Measurements from ENCODE around the gene TLR5. TPM values are rescaled to one million over a fixed set of nuclear protein-coding genes. Genes with fewer than 3 reads are reported as not detected.

The TLR5 gene
- total and polyA plus RNA-seq, 8 donors: 2.4 to 15.2 (median 4.6) TPM

GRCh38 chr1:223150443-223150842 lies 7.4 kb upstream of the TLR5 start:
- H3K4me1 ChIP-seq: no peaks in the 10 kb centered on the region
- no peaks in the 10 kb centered on the region for H3K9me3 ChIP-seq
- 81 to 90% methylated on average over 5 of the region's 5 CpGs for WGBS, 2 donors
- ATAC-seq (no peak), FAIRE-seq (no peak), DNase-seq (no peak)
- no peaks in the 10 kb centered on the region for H3K36me3 ChIP-seq
- H3K4me3 ChIP-seq: no peak overlapping the region
- H3K27me3 ChIP-seq: no peaks in the 10 kb centered on the region
- no peak overlapping the region for H3K27ac ChIP-seq
- TF ChIP-seq CTCF (IDR thresholded peaks at IDR 0.05): no peak
- intact Hi-C loops (cut with DNase I): no loop called here

GRCh38 chr1:223147873-223148272 lies 4.8 kb upstream of the TLR5 start:
- H3K27ac ChIP-seq: no peak overlapping the region
- no peak for TF ChIP-seq CTCF (IDR thresholded peaks at IDR 0.05)
- 95 to 100% methylated on average over 3 of the region's 3 CpGs for WGBS, 2 donors
- no peak overlapping the region for H3K4me3 ChIP-seq
- peaks cover 0 to 9% (median 7%) of the 10 kb centered on the region in 3 donors for H3K4me1 ChIP-seq
- H3K9me3 ChIP-seq: no peaks in the 10 kb centered on the region
- intact Hi-C loops (cut with DNase I): no loop called here
- ATAC-seq (no peak), DNase-seq (no peak), FAIRE-seq (no peak)
- no peaks in the 10 kb centered on the region for H3K36me3 ChIP-seq
- no peaks in the 10 kb centered on the region for H3K27me3 ChIP-seq

GRCh38 chr1:223147409-223147808 lies 4.4 kb upstream of the TLR5 start:
- Histone ChIP-seq H3K4me1 (peaks cover 0 to 9% (median 7%) of the 10 kb centered on the region in 3 donors), H3K36me3 (no peaks in the 10 kb centered on the region), H3K27ac (no peak overlapping the region), H3K27me3 (no peaks in the 10 kb centered on the region), H3K9me3 (no peaks in the 10 kb centered on the region), H3K4me3 (no peak overlapping the region)
- DNase-seq (no peak), FAIRE-seq (no peak), ATAC-seq (no peak)
- 92 to 100% methylated on average over 2 of the region's 2 CpGs for WGBS, 2 donors
- no peak for TF ChIP-seq CTCF (IDR thresholded peaks at IDR 0.05)
- intact Hi-C loops (cut with DNase I): no loop called here

- no peak for TF ChIP-seq CTCF (IDR thresholded peaks at IDR 0.05)
- no peak overlapping the region for H3K4me3 ChIP-seq
- H3K4me1 ChIP-seq: peaks cover 0 to 9% (median 7%) of the 10 kb centered on the region in 3 donors
- FAIRE-seq (no peak), ATAC-seq (no peak), DNase-seq (no peak)
- no peaks in the 10 kb centered on the region for H3K9me3 ChIP-seq
- H3K36me3 ChIP-seq: no peaks in the 10 kb centered on the region
- H3K27me3 ChIP-seq: no peaks in the 10 kb centered on the region
- 89 to 94% methylated on average over 2 of the region's 2 CpGs for WGBS, 2 donors
- intact Hi-C loops (cut with DNase I): no loop called here
- H3K27ac ChIP-seq: no peak overlapping the region
Measured at GRCh38 chr1:223146745-223147144, 3.7 kb upstream of the TLR5 start.

GRCh38 chr1:223144914-223145313 lies 1.9 kb upstream of the TLR5 start:
- no peak for TF ChIP-seq CTCF (IDR thresholded peaks at IDR 0.05)
- H3K27ac ChIP-seq: no peak overlapping the region
- no peaks in the 10 kb centered on the region for H3K36me3 ChIP-seq
- no peak overlapping the region for H3K4me3 ChIP-seq
- DNase-seq: no peak
- 90 to 92% methylated on average over 5 of the region's 5 CpGs for WGBS, 2 donors
- peaks cover 0 to 9% (median 7%) of the 10 kb centered on the region in 3 donors for H3K4me1 ChIP-seq
- intact Hi-C loops (cut with DNase I): no loop called here
- H3K27me3 ChIP-seq: no peaks in the 10 kb centered on the region
- H3K9me3 ChIP-seq: no peaks in the 10 kb centered on the region
- no peak for ATAC-seq
- FAIRE-seq: no peak
